ENCODE measurements around the gene GPR141.

GPR141 gene

DNA sequence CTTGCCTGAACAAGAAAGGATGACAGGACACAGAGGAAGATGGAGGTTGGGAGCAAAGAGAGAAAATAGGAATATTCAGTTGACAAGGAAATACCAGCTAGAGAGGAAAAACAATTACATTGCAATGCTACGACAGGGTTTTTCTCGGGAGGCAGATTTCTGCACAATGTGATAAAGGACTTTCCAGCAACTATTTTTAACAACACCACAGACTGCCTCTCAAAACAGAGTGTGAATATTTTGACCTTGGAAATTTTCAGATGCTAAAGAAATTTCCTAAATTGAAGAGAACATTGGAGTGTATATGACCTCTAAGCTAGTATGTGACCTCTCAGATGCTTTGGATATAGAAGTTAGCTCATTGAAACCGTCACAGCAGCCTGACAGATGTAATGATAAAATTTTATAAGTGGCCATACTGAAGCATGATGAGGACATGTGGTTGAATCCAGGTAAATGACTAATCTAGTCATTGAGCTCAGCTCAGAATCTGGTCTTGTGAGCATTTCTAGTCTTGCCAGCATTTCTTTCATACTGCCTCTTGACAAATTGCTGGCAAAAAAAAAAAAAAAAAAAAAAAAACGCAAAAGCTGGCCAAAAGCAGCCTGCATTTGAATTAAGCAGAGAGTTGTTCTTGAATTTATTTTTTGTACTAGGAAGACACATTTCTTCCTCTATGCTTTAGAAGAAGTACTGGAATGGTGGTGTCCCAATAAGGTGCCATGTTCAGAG lies 24.4 kb downstream of the GPR141 start:
- no peak for TF ChIP-seq ZFP3 (CRISPR knock-in tag; IDR thresholded peaks at IDR 0.05)
- TF ChIP-seq, protein P1, sequence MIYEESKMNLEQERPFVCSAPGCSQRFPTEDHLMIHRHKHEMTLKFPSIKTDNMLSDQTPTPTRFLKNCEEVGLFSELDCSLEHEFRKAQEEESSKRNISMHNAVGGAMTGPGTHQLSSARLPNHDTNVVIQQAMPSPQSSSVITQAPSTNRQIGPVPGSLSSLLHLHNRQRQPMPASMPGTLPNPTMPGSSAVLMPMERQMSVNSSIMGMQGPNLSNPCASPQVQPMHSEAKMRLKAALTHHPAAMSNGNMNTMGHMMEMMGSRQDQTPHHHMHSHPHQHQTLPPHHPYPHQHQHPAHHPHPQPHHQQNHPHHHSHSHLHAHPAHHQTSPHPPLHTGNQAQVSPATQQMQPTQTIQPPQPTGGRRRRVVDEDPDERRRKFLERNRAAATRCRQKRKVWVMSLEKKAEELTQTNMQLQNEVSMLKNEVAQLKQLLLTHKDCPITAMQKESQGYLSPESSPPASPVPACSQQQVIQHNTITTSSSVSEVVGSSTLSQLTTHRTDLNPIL (CRISPR knock-in tag; IDR thresholded peaks at IDR 0.05; ENCODE audit: low read depth), result no peak
- no peak for TF ChIP-seq GLIS3 (CRISPR knock-in tag; IDR thresholded peaks at IDR 0.05)
- TF ChIP-seq ZFP30 (CRISPR knock-in tag; IDR thresholded peaks at IDR 0.05), result no peak
- TF ChIP-seq ISL1 (CRISPR knock-in tag; IDR thresholded peaks at IDR 0.05), result no peak
- no peak for TF ChIP-seq RARB (CRISPR knock-in tag; IDR thresholded peaks at IDR 0.05)
- TF ChIP-seq ZNF565 (CRISPR knock-in tag; conservative IDR thresholded peaks at IDR 0.05; ENCODE audit: low read depth), result no peak
- TF ChIP-seq SNAI2 (CRISPR knock-in tag; IDR thresholded peaks at IDR 0.05), result no peak
- no peak for TF ChIP-seq POU6F1 (CRISPR knock-in tag; IDR thresholded peaks at IDR 0.05; ENCODE audit: borderline replicate concordance, low read depth)
- TF ChIP-seq ESRRG (CRISPR knock-in tag; IDR thresholded peaks at IDR 0.05), result no peak
- TF ChIP-seq ARNTL (CRISPR knock-in tag; IDR thresholded peaks at IDR 0.05; ENCODE audit: borderline replicate concordance, low read depth), result no peak
- TF ChIP-seq TCF4 (CRISPR knock-in tag; IDR thresholded peaks at IDR 0.05; ENCODE audit: borderline replicate concordance), result no peak
- no peak for TF ChIP-seq CSDC2 (CRISPR knock-in tag; IDR thresholded peaks at IDR 0.05)
- TF ChIP-seq OSR1 (CRISPR knock-in tag; IDR thresholded peaks at IDR 0.05), result no peak
- no peak for TF ChIP-seq BACH2 (CRISPR knock-in tag; IDR thresholded peaks at IDR 0.05; ENCODE audit: borderline replicate concordance)
- TF ChIP-seq CSRNP3 (CRISPR knock-in tag; IDR thresholded peaks at IDR 0.05), result no peak
- no peak for ATAC-seq

GRCh38 chr7:37709631-37710509 lies 26.3 kb downstream of the GPR141 start:
- no peak for ATAC-seq
- TF ChIP-seq SNAI2 (CRISPR knock-in tag; IDR thresholded peaks at IDR 0.05) (no peak), ZFP3 (CRISPR knock-in tag; IDR thresholded peaks at IDR 0.05) (no peak), ARNTL (CRISPR knock-in tag; IDR thresholded peaks at IDR 0.05; ENCODE audit: borderline replicate concordance, low read depth) (no peak), RARB (CRISPR knock-in tag; IDR thresholded peaks at IDR 0.05) (no peak), CSRNP3 (CRISPR knock-in tag; IDR thresholded peaks at IDR 0.05) (no peak), ISL1 (CRISPR knock-in tag; IDR thresholded peaks at IDR 0.05) (no peak), ZNF565 (CRISPR knock-in tag; conservative IDR thresholded peaks at IDR 0.05; ENCODE audit: low read depth) (no peak), PPARA (CRISPR knock-in tag; IDR thresholded peaks at IDR 0.05; ENCODE audit: borderline replicate concordance) (no peak), CSDC2 (CRISPR knock-in tag; IDR thresholded peaks at IDR 0.05) (no peak), ESRRG (CRISPR knock-in tag; IDR thresholded peaks at IDR 0.05) (no peak), OSR1 (CRISPR knock-in tag; IDR thresholded peaks at IDR 0.05) (no peak), TCF4 (CRISPR knock-in tag; IDR thresholded peaks at IDR 0.05; ENCODE audit: borderline replicate concordance) (no peak), TOX (CRISPR knock-in tag; IDR thresholded peaks at IDR 0.05; ENCODE audit: borderline replicate concordance) (no peak), ZC3H10 (CRISPR knock-in tag; IDR thresholded peaks at IDR 0.05) (no peak)
- TF ChIP-seq, protein P2, sequence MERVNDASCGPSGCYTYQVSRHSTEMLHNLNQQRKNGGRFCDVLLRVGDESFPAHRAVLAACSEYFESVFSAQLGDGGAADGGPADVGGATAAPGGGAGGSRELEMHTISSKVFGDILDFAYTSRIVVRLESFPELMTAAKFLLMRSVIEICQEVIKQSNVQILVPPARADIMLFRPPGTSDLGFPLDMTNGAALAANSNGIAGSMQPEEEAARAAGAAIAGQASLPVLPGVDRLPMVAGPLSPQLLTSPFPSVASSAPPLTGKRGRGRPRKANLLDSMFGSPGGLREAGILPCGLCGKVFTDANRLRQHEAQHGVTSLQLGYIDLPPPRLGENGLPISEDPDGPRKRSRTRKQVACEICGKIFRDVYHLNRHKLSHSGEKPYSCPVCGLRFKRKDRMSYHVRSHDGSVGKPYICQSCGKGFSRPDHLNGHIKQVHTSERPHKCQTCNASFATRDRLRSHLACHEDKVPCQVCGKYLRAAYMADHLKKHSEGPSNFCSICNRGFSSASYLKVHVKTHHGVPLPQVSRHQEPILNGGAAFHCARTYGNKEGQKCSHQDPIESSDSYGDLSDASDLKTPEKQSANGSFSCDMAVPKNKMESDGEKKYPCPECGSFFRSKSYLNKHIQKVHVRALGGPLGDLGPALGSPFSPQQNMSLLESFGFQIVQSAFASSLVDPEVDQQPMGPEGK (CRISPR knock-in tag; IDR thresholded peaks at IDR 0.05; ENCODE audit: borderline replicate concordance), result no peak
- TF ChIP-seq, protein P1 (CRISPR knock-in tag; IDR thresholded peaks at IDR 0.05; ENCODE audit: low read depth), result no peak
